Sigmoid colon (tissue), 7 donors: ENCODE measurements around the gene OR10J1. TPM values are rescaled to one million over a fixed set of nuclear protein-coding genes. Genes with fewer than 3 reads are reported as not detected.

Source experiments
- DNase-seq: peaks from one replicate; pipeline ENCODE4 v3.0.0-alpha.2; 2019
- H3K27ac ChIP-seq, 4 donors: fragments of 200-600 bp; sonication (generic); one replicate each; pipeline ENCODE4 v1.5.1; 2016 to 2019; ENCODE audit warnings: mild to moderate bottlenecking in 1 of 4
- H3K27me3 ChIP-seq, 3 donors: fragments of 200-600 bp; sonication (generic); one replicate each; pipeline ENCODE4 v1.5.1; 2019; ENCODE audit warnings: mild to moderate bottlenecking in 1 of 3
- H3K36me3 ChIP-seq, 4 donors: fragments of 200-600 bp; sonication (generic); one replicate each; pipeline ENCODE4 v1.5.1; 2016 to 2019
- H3K4me1 ChIP-seq, 4 donors: fragments of 200-600 bp; sonication (generic); one replicate each; pipeline ENCODE4 v1.5.1; 2017 to 2019
- H3K4me3 ChIP-seq, 4 donors: fragments of 200-600 bp; sonication (generic); one replicate each; pipeline ENCODE4 v1.5.1; 2017 to 2019; ENCODE audit warnings: mild to moderate bottlenecking in 2 of 4, moderate library complexity in 1 of 4
- H3K9me3 ChIP-seq, 4 donors: fragments of 200-600 bp in 3 of 4; sonication (generic) in 3 of 4; one replicate each; pipeline versions ENCODE4 v1.5.1 to v1.6.1; 2013 to 2019
- EP300 ChIP-seq, 4 donors: sonication (generic); formaldehyde crosslinking; IDR thresholded peaks; one replicate each; pipeline ENCODE4 v1.6.1; 2017; ENCODE audit warnings: antibody characterized with exemption in 4 of 4
- POLR2A ChIP-seq, 2 donors: fragments of 450-650 bp; IDR thresholded peaks; one replicate each; pipeline ENCODE4 v1.6.1; 2016; ENCODE audit warnings: antibody characterized with exemption in 2 of 2, mild to moderate bottlenecking in 2 of 2, moderate library complexity in 2 of 2
- POLR2AphosphoS5 ChIP-seq, 4 donors: sonication (generic); formaldehyde crosslinking; IDR thresholded peaks; one replicate each; pipeline ENCODE4 v1.6.1; 2017; ENCODE audit warnings: antibody characterized with exemption in 4 of 4
- WGBS, 2 donors: extraction: QIAGEN DNeasy Blood & Tissue Kit; methylation state at CpG; one replicate each; pipeline ENCODE4 v1.1.7; 2013; 5-methylcytosine and 5-hydroxymethylcytosine counted together
- intact Hi-C: fragments of 100-400 bp; cut with DNase I; formaldehyde crosslinking; loops from one replicate; pipeline ENCODE4 v1.15.1; 2023
- polyA plus RNA-seq, 3 donors: library from polyadenylated mRNA; stranded (reverse); fragments of 200-250 nt; gene quantifications; one replicate each; pipeline ENCODE4 v1.2.3, GENCODE V29; 2013
- total RNA-seq, 4 donors: library from RNA; depleted of rRNA; stranded (reverse); fragments of >200 nt; gene quantifications; one replicate each; pipeline ENCODE4 v1.1.0, GENCODE V29; 2016
- TF ChIP-seq, protein P1 (sequence below), 4 experiments: fragments of 450-650 bp in 3 of 4; fragments of 200-600 bp in 1 of 4; IDR thresholded peaks; one replicate each; pipeline ENCODE4 v1.5.1; 2016 to 2019; ENCODE audit warnings: antibody characterized with exemption in 4 of 4, mild to moderate bottlenecking in 3 of 4, moderate library complexity in 2 of 4
- donor health status: healthy with polysubstance abuse.
- donor health status: Bipolar disorder and iron deficiency.
- donor health status: healthy.

Gene OR10J1
- total and polyA plus RNA-seq, 7 donors, result not detected

DNA sequence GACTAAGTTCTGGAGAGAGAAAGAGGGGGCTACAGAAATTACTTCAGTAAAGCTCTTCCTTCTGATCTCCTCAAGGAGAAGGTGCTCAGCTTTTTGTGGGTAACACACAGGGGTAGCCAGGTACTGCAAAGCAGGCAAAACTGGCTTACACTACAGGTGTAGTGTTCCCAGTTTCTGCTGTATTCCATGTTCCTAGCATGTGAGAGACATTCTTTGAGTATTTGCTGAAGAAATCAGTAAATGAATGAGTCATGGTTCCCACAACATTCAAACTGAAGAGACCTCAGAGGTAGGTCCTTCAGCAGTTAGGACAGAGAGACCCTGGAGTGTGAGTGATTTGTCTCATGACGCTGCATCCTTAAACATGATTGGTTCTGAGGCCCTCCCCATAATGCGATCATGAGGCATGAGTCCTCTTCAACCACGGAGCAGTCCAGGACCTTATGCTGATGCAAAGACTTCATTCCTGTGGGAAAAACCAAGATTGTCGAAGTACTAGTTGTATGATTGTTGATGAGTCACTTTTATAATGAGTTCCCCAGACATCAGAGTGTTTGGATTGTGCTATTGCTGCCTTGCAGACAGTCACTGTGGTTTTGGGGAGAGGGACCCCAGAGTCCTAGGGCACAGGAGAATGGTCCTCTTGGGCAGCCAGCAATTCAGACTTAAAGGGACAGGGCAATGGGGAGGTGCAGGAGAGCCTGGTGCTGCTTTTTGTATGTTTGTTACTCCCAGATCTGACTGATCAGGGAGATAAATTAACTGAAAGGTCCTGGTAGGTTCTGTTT is 10.3 kb upstream of the OR10J1 start:
- Histone ChIP-seq H3K4me3 (no peak overlapping the region), H3K4me1 (no peaks in the 10 kb centered on the region), H3K27me3 (no peaks in the 10 kb centered on the region), H3K27ac (no peak overlapping the region), H3K36me3 (no peaks in the 10 kb centered on the region), H3K9me3 (no peaks in the 10 kb centered on the region)
- intact Hi-C loops, result no loop called here
- 82 to 85% methylated on average over 4 of the region's 4 CpGs for WGBS, 2 donors
- TF ChIP-seq EP300 (IDR thresholded peaks at IDR 0.05), result no peak
- TF ChIP-seq POLR2AphosphoS5 (IDR thresholded peaks at IDR 0.05), result no peak
- no peak for TF ChIP-seq POLR2A (IDR thresholded peaks at IDR 0.05)
- TF ChIP-seq, protein P1, sequence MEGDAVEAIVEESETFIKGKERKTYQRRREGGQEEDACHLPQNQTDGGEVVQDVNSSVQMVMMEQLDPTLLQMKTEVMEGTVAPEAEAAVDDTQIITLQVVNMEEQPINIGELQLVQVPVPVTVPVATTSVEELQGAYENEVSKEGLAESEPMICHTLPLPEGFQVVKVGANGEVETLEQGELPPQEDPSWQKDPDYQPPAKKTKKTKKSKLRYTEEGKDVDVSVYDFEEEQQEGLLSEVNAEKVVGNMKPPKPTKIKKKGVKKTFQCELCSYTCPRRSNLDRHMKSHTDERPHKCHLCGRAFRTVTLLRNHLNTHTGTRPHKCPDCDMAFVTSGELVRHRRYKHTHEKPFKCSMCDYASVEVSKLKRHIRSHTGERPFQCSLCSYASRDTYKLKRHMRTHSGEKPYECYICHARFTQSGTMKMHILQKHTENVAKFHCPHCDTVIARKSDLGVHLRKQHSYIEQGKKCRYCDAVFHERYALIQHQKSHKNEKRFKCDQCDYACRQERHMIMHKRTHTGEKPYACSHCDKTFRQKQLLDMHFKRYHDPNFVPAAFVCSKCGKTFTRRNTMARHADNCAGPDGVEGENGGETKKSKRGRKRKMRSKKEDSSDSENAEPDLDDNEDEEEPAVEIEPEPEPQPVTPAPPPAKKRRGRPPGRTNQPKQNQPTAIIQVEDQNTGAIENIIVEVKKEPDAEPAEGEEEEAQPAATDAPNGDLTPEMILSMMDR (IDR thresholded peaks at IDR 0.05), result no peak
- no peak for DNase-seq

- intact Hi-C loops, result no loop called here
- Histone ChIP-seq H3K27ac (no peak overlapping the region), H3K9me3 (no peaks in the 10 kb centered on the region), H3K4me3 (no peak overlapping the region), H3K36me3 (no peaks in the 10 kb centered on the region), H3K4me1 (no peaks in the 10 kb centered on the region), H3K27me3 (no peaks in the 10 kb centered on the region)
- 86% methylated on average over 6 of the region's 6 CpGs for WGBS, 2 donors
- TF ChIP-seq, protein P1 (IDR thresholded peaks at IDR 0.05), result no peak
- TF ChIP-seq EP300 (IDR thresholded peaks at IDR 0.05) (no peak), POLR2A (IDR thresholded peaks at IDR 0.05) (no peak), POLR2AphosphoS5 (IDR thresholded peaks at IDR 0.05) (no peak)
- no peak for DNase-seq
Measured at GRCh38 chr1:159430985-159431384, 8.5 kb upstream of the OR10J1 start.

DNA sequence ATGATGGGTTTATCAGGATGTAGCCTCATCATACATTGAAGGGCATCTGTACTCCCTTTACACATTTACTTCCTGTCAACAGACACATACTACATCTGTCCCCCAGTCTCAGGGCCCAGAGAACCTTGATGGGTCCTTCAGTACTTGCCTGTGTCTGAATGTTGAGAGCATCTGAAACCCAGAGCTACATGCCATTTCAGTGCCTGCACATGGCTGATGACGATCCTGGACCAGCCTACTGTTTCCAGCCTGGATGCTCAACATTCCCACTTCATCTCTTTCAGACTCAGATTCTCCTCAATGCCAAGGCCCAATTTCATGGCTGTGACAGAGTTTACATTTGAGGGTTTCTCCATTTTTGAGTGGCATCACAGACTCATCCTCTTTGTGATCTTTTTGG is 7.6 kb upstream of the OR10J1 start, which contains the start of gene OR10J4:
Gene OR10J4, plus strand, starts transcription at position 301 of the 400 bp plus-strand sequence.
- 86 to 94% methylated on average over 1 of the region's 1 CpG for WGBS, 2 donors
- Histone ChIP-seq H3K27me3 (no peaks in the 10 kb centered on the region), H3K27ac (no peak within 1 kb of the TSS), H3K36me3 (no peaks in the 10 kb centered on the region), H3K9me3 (no peaks in the 10 kb centered on the region), H3K4me3 (no peak within 1 kb of the TSS), H3K4me1 (no peaks in the 10 kb centered on the region)
- intact Hi-C loops, result no loop called here
- no peak for DNase-seq
- no peak for TF ChIP-seq EP300 (IDR thresholded peaks at IDR 0.05)

DNA sequence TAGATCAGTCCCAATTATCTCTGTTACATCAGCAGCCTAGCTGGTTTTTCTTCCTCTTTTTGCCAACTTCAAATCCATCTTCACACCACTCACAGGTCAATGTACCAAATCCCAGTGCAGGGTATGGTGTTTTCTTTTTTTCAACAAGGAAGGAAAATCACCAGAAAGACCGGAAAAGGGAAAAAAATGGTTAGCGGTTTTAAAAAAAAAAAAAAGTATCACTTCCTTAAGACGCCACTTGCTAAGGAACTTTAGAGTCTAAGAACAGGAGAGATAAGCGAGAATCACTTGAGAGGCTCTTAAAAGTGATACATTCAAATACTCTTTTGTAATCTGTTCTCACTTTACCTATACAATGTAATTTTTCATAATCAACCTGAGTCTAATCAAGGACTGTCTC is 3.1 kb upstream of the OR10J1 start:
- WGBS, 2 donors, result 68 to 74% methylated on average over 4 of the region's 4 CpGs
- H3K36me3 ChIP-seq, result no peaks in the 10 kb centered on the region
- intact Hi-C loops, result no loop called here
- no peaks in the 10 kb centered on the region for H3K9me3 ChIP-seq
- no peak overlapping the region for H3K4me3 ChIP-seq
- TF ChIP-seq POLR2AphosphoS5 (IDR thresholded peaks at IDR 0.05) (no peak), EP300 (IDR thresholded peaks at IDR 0.05) (no peak), POLR2A (IDR thresholded peaks at IDR 0.05) (no peak)
- TF ChIP-seq, protein P1 (IDR thresholded peaks at IDR 0.05), result no peak
- no peak overlapping the region for H3K27ac ChIP-seq
- no peak for DNase-seq
- no peaks in the 10 kb centered on the region for H3K4me1 ChIP-seq
- no peaks in the 10 kb centered on the region for H3K27me3 ChIP-seq

GRCh38 chr1:159441360-159441759 is 1.8 kb downstream of the OR10J1 start:
- DNase-seq, result no peak
- intact Hi-C loops, result no loop called here
- Histone ChIP-seq H3K9me3 (no peaks in the 10 kb centered on the region), H3K27ac (no peak overlapping the region), H3K27me3 (no peaks in the 10 kb centered on the region), H3K4me1 (no peaks in the 10 kb centered on the region), H3K36me3 (no peaks in the 10 kb centered on the region), H3K4me3 (no peak overlapping the region)
- TF ChIP-seq POLR2AphosphoS5 (IDR thresholded peaks at IDR 0.05), result no peak

- intact Hi-C loops, result no loop called here
- Histone ChIP-seq H3K27ac (no peak overlapping the region), H3K4me3 (no peak overlapping the region), H3K27me3 (no peaks in the 10 kb centered on the region), H3K9me3 (no peaks in the 10 kb centered on the region), H3K4me1 (no peaks in the 10 kb centered on the region), H3K36me3 (no peaks in the 10 kb centered on the region)
- WGBS, 2 donors, result 18 to 75% methylated on average over 2 of the region's 2 CpGs
- TF ChIP-seq POLR2A (IDR thresholded peaks at IDR 0.05), result no peak
- no peak for TF ChIP-seq EP300 (IDR thresholded peaks at IDR 0.05)
- TF ChIP-seq, protein P1 (IDR thresholded peaks at IDR 0.05), result no peak
- TF ChIP-seq POLR2AphosphoS5 (IDR thresholded peaks at IDR 0.05), result no peak
- DNase-seq, result no peak
Measured at GRCh38 chr1:159442428-159442827, 2.9 kb downstream of the OR10J1 start.
